NCI-H2029 treated with DMSO at 0.1 percent for 48 hours (cell line): ENCODE measurements around the gene TYK2.

Source experiments
- DNase-seq: peaks from one replicate; lab custom pipeline; 2025; lab: John Stamatoyannopoulos, UW

TYK2 gene

DNA sequence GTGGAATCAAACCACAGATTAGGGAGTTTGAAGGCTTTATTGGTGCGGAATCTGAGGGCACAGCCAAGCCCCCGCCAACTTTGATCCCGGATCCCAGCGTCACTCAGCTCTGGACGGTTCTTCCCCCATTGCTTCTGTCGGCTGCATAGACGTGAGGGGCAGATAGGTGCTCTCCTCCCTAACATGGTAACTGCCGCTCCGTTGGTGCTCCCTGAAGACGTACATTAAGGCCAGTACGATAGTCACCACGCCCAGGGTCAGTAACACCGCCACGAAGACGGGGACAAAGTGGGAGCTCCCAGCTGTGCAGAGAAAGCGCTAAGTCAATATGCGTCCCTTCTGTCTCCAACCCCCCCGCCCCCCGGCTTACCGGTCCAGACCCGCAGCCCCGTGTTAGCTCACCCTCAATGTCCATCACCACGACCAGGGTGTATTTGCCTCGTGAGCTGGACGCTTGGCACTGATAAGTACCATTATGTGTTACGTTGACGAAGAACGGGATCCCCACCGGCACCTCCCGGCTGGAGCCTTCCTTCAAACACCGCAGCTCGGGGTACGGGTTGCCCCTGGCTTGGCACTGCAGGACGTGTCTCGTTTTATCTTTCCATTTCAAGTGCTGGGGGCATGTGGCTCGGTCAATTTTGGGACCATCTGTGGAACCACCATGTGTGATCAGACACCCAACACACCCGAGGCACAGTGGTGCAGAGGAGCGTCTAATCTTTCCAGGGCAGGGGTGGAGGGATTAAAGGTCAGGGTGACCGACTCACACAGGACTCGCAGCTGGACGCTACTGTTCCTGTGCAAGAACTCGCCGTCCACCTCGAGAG, 46.4 kb downstream of the TYK2 start:
- no peak for DNase-seq

- DNase-seq: peak; percentile 84
These were observed 47.2 kb downstream of the TYK2 start, which contains the start of gene RAVER1 for GRCh38 chr19:10332965-10333757. RAVER1 (minus strand) TSS chr19:10333529; CDS start chr19:10333507, 22 bp downstream.

DNA sequence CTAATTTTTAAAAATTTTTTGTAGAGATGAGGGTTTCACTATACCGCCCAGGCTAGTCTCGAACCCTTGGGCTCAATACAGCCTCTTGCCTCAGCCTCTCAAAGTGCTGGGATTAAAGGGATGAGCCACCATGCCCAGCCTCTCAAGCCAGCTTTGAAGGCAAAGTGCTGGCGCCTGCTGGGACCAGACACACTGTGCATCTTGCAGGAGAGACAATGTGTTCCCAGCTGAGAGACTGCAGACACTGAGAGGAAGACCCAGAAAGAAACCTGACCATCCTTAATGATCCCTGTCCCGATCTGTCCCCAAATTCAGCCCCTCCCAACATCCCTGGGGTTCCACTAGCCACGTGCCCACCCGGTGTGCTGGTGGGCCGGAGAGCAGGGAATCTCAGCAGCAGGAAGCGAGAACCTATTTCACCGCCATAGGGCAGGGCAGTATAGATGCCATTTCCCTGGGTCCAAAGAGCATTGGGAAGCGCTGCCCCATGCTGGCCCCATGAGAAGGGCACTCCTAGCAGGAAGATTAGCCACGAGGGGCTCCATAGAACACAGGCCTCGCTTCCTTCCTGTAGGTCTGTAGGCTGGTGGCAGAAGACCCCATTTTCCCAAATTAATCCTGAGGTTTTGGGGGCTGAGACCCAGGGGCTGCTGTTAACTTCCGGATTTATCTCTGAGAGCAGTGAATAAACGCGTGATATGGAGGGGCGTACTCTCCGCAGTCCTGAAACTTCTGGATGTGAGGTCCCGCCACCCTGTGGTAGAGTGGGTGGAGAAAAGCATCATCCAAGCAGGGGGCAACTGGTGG, 48.0 kb downstream of the TYK2 start:
- no peak for DNase-seq

- DNase-seq: no peak
These were observed 50.8 kb downstream of the TYK2 start for GRCh38 chr19:10329555-10329954.

- DNase-seq: no peak
These were observed 51.6 kb downstream of the TYK2 start for GRCh38 chr19:10328558-10329429.

DNA sequence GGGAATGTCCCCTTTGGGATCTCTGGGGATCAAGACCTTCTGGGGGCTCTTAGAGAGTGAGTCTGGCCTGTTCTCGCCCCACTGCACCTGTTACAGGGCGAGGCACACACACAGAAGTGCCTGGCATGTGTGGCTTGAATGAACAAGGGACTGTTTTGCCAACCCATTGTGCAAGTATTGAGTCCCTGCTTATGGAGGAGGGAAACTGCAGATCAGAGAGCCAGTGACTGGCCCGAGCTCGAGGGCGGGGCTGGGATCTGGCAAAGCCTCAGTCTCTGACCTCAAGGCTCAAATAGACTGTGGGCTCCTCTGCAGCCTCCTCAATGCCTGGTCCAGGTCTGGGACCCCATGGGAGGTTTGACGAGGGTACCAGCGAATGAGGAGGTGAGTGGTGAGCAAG, 52.6 kb downstream of the TYK2 start:
- DNase-seq: no peak

GRCh38 chr19:10325732-10326131, 54.6 kb downstream of the TYK2 start:
- no peak for DNase-seq

- no peak for DNase-seq
These were observed 58.2 kb downstream of the TYK2 start for GRCh38 chr19:10321874-10322835.

GRCh38 chr19:10321417-10321797, 59.0 kb downstream of the TYK2 start:
- DNase-seq: no peak

DNA sequence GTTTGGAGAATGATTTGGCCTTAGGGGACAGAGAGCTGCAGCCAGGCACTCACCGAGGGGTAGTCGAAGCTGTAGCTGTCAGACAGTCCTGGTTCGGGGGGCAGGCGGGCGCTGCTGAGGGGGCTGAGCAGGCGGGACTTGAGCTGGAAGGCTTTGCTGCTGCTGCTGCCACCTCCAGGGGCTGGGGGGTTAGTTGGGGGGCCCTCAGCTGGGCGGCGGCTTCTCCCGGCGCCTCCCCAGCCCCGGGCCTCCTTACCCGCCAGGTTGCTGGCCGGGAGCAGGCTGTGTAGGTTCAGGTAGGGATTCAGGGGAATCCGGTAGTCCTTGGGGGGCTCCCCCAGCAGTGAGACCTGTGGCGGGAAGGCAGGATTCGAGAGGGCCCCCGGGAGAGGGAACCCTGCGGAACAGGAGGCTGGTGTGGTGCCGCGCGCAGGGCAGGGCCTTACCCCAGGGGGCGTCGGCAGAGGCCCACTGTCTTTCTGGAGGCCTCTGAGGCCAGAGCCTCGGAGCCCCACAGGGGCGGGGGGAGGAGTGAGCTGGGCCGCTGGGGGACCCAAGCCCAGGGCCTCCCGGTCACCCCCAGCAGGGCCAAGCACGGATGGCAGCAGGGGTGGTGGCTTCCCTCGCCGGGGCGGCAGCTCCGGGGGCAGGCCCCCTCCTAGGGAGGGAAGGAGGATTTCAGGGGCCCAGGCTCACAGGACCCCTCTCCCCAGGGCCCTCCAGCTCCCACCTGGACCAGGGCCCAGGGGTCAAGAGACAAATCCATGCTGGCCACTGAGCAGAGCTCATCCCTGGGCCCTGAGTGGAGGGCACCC, 59.6 kb downstream of the TYK2 start:
- no peak for DNase-seq

DNA sequence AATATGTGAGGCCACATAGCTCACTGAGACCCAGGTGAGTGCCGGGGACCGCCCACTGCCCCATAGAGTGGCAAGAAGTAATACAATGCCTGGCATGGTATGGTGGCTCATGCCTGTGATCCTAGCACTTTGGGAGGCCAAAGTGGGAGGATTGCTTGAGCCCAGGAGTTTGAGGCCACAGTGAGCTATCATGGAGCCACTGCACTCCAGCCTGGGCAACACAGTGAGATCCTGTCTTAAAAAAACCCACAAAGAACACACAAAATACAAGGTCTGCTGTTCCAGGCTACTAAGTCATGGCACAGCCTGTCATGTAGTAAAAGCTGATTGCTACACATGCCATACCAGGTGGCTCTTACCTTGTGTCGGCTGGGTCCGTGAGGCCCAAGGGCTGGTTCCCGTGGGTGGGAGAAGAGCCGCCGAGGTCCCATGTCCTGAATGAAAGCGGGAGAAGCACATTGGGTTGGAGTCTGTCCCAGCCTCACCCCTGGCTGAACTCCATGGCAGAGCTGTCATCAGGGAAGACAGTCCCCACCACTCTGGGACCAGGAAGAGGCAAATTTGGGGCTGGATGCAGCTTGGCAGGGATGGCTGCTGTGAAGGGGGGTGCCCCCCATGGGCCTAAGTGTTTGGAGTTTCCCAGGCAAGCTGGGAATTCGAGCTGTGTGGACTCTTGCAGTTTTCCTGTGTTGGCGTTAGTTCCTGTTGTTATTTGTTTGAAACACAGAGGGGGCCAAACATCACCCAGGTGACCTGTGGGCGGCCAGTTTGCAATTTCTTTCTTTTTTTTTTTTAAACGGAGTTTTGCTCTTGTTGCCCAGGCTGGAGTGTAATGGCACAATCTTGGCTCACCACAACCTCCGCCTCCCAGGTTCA, 61.3 kb downstream of the TYK2 start:
- no peak for DNase-seq

DNA sequence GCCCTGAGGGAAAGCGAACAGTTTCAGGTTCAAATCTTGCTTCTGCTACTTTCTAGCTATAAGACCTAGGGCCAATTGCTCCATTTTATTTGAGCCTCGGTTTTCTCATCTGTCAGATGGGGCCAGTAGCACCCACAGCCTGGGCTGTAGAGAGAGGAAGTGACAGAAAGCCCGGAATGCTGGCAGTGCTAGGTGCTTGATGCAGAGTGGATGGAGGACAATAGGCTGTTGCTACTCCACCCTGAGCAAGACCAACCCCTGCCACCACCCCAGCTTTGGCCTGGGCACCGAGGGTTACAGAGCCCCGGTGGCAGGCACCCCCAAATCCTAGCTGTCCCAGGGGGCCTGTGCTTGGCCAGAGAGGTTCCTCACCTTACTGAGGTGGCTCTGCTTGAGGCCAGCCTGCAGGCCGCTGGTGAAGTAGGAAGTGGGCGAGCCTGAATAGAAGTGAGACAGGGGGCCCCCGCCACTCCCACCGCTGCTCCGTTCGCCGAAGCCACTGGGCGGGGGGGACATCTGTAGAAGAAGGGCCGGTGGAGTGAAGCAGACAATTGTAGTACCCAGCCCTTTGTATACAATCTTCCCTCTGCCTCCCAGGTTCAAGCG, 62.4 kb downstream of the TYK2 start:
- DNase-seq: no peak

- no peak for DNase-seq
These were observed 63.1 kb downstream of the TYK2 start for GRCh38 chr19:10317045-10317856.

DNA sequence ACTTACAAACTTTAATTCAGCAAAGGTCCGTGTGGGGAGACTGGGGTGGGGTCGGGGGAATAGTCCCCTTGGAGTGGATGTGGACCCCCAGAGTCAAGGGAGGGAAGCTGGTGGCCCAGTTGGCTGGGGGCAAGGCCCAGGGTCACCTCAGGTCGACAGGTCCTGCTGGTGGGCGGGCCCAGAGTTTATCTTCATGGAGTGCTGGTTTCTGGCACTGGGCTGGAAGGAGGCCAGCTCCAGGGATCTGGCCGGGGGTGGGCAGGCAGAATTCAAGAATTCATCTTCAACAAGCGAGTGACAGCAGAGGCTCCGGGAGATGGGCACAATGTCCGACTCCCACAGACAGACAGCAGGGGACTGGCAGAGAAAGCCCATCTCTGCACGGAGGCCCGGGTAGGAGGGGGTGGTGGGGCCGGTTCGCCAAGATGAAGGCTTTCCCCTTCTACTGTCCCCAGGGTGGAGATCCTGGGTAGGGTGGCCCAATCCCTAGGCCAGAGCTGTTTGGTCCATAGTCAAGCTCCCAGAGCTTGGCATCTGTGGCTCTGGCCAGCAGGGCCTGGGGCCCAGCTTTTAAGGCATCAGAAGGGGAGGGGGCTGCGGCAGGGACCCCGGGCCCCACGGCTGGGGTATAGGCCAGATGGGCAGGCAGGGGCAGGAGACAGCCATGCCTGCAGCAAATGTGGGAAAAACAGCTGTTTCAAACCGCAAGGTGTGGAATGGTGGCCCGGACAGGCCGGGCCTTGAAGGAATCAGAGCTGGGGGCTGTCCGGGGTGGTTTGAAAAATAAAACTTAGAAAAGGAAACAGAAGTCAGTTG, 63.9 kb downstream of the TYK2 start:
- DNase-seq: no peak

- DNase-seq: peak; percentile 55
These were observed 64.8 kb downstream of the TYK2 start, which contains the start of gene FDX2 for GRCh38 chr19:10315335-10316214. FDX2 (minus strand) TSS chr19:10316015; CDS start chr19:10315996, 19 bp downstream.
